ENCODE results near the gene AATK. TPM values are rescaled to one million over a fixed set of nuclear protein-coding genes. Genes with fewer than 3 reads are reported as not detected.

The AATK gene
- total and polyA plus RNA-seq, 9 of the 15 experiments (the other 6 are each of a cell fraction or from before 2014, with no cell fraction given) = 0.11 to 0.55 (median 0.38) TPM; not detected in 5

DNA sequence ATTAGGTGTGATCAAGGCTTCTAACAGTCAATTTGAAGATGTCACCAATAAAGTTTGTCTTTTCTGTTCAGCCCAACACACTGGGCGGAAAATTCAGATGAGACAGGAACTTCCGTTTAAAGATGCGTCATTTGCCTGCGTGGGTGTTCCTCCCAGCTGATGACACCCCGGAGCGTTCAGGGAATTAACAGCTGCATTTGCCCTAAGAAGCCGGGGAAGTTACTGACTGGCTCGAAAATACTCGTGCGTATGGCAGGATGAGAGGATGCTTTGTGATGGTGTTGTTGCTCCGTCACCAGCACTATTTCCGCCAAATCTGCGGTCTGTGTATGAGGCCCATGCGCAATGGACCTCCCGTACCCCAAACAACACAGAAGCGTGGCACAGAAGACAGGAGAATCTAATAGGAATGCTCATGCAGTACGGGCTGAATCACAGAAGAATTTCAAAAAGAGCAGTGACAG is 12.6 kb downstream of the AATK start (continued):
- TF ChIP-seq, protein P1, sequence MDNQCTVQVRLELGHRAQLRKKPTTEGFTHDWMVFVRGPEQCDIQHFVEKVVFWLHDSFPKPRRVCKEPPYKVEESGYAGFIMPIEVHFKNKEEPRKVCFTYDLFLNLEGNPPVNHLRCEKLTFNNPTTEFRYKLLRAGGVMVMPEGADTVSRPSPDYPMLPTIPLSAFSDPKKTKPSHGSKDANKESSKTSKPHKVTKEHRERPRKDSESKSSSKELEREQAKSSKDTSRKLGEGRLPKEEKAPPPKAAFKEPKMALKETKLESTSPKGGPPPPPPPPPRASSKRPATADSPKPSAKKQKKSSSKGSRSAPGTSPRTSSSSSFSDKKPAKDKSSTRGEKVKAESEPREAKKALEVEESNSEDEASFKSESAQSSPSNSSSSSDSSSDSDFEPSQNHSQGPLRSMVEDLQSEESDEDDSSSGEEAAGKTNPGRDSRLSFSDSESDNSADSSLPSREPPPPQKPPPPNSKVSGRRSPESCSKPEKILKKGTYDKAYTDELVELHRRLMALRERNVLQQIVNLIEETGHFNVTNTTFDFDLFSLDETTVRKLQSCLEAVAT (IDR thresholded peaks at IDR 0.05) = no peak
- TF ChIP-seq, protein P2, sequence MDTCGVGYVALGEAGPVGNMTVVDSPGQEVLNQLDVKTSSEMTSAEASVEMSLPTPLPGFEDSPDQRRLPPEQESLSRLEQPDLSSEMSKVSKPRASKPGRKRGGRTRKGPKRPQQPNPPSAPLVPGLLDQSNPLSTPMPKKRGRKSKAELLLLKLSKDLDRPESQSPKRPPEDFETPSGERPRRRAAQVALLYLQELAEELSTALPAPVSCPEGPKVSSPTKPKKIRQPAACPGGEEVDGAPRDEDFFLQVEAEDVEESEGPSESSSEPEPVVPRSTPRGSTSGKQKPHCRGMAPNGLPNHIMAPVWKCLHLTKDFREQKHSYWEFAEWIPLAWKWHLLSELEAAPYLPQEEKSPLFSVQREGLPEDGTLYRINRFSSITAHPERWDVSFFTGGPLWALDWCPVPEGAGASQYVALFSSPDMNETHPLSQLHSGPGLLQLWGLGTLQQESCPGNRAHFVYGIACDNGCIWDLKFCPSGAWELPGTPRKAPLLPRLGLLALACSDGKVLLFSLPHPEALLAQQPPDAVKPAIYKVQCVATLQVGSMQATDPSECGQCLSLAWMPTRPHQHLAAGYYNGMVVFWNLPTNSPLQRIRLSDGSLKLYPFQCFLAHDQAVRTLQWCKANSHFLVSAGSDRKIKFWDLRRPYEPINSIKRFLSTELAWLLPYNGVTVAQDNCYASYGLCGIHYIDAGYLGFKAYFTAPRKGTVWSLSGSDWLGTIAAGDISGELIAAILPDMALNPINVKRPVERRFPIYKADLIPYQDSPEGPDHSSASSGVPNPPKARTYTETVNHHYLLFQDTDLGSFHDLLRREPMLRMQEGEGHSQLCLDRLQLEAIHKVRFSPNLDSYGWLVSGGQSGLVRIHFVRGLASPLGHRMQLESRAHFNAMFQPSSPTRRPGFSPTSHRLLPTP (IDR thresholded peaks at IDR 0.05; ENCODE audit: borderline replicate concordance, extremely low read depth, insufficient read length) = no peak
- no peak for TF ChIP-seq GATAD2A (IDR thresholded peaks at IDR 0.05)
- no peak for TF ChIP-seq ZNF347 (CRISPR knock-in tag; IDR thresholded peaks at IDR 0.05; ENCODE audit: low read depth)
- TF ChIP-seq RB1 (IDR thresholded peaks at IDR 0.05; ENCODE audit: low read depth) = no peak
- no peak for TF ChIP-seq ZNF253 (CRISPR knock-in tag; conservative IDR thresholded peaks at IDR 0.05)
- TF ChIP-seq, protein P3, sequence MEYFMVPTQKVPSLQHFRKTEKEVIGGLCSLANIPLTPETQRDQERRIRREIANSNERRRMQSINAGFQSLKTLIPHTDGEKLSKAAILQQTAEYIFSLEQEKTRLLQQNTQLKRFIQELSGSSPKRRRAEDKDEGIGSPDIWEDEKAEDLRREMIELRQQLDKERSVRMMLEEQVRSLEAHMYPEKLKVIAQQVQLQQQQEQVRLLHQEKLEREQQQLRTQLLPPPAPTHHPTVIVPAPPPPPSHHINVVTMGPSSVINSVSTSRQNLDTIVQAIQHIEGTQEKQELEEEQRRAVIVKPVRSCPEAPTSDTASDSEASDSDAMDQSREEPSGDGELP (CRISPR knock-in tag; IDR thresholded peaks at IDR 0.05; ENCODE audit: borderline replicate concordance) = peak; percentile 99
- TF ChIP-seq KDM1A (IDR thresholded peaks at IDR 0.05) = no peak
- TF ChIP-seq ZFP1 (CRISPR knock-in tag; IDR thresholded peaks at IDR 0.05) = no peak
- no peak for TF ChIP-seq PTBP1 (IDR thresholded peaks at IDR 0.05; ENCODE audit: low read depth, low read length)
- TF ChIP-seq SRF (CRISPR knock-in tag; IDR thresholded peaks at IDR 0.05) = 0 out of 4 replicates have a peak, but pooled peaks of 1 of the 2 experiments have one; percentile 1
- no peak for TF ChIP-seq NFRKB (IDR thresholded peaks at IDR 0.05; ENCODE audit: low read depth)
- TF ChIP-seq, protein P4, sequence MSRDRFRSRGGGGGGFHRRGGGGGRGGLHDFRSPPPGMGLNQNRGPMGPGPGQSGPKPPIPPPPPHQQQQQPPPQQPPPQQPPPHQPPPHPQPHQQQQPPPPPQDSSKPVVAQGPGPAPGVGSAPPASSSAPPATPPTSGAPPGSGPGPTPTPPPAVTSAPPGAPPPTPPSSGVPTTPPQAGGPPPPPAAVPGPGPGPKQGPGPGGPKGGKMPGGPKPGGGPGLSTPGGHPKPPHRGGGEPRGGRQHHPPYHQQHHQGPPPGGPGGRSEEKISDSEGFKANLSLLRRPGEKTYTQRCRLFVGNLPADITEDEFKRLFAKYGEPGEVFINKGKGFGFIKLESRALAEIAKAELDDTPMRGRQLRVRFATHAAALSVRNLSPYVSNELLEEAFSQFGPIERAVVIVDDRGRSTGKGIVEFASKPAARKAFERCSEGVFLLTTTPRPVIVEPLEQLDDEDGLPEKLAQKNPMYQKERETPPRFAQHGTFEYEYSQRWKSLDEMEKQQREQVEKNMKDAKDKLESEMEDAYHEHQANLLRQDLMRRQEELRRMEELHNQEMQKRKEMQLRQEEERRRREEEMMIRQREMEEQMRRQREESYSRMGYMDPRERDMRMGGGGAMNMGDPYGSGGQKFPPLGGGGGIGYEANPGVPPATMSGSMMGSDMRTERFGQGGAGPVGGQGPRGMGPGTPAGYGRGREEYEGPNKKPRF (IDR thresholded peaks at IDR 0.05; ENCODE audit: low read depth, low read length) = no peak
- no peak for TF ChIP-seq PHF21A (IDR thresholded peaks at IDR 0.05; ENCODE audit: borderline replicate concordance, low read depth)
- TF ChIP-seq JUN (IDR thresholded peaks at IDR 0.05; ENCODE audit: borderline replicate concordance, low read depth, low read length) = peak; percentile 82
- TF ChIP-seq JUN (CRISPR knock-in tag; IDR thresholded peaks at IDR 0.05; ENCODE audit: borderline replicate concordance) = no peak
- TF ChIP-seq, protein P5, sequence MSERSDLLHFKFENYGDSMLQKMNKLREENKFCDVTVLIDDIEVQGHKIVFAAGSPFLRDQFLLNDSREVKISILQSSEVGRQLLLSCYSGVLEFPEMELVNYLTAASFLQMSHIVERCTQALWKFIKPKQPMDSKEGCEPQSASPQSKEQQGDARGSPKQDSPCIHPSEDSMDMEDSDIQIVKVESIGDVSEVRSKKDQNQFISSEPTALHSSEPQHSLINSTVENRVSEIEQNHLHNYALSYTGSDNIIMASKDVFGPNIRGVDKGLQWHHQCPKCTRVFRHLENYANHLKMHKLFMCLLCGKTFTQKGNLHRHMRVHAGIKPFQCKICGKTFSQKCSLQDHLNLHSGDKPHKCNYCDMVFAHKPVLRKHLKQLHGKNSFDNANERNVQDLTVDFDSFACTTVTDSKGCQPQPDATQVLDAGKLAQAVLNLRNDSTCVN (CRISPR knock-in tag; IDR thresholded peaks at IDR 0.05) = no peak
- TF ChIP-seq, protein P6, sequence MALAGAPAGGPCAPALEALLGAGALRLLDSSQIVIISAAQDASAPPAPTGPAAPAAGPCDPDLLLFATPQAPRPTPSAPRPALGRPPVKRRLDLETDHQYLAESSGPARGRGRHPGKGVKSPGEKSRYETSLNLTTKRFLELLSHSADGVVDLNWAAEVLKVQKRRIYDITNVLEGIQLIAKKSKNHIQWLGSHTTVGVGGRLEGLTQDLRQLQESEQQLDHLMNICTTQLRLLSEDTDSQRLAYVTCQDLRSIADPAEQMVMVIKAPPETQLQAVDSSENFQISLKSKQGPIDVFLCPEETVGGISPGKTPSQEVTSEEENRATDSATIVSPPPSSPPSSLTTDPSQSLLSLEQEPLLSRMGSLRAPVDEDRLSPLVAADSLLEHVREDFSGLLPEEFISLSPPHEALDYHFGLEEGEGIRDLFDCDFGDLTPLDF (CRISPR knock-in tag; IDR thresholded peaks at IDR 0.05) = no peak
